AG04450 (cell line): ENCODE results near the gene STIP1. TPM values are rescaled to one million over a fixed set of nuclear protein-coding genes. Genes with fewer than 3 reads are reported as not detected.

Source experiments
- CTCF ChIA-PET: fragments of 300-600, 350-600 bp; formaldehyde crosslinking; extraction: SDS; loops from one replicate; lab custom pipeline; 2022; ENCODE audit warnings: antibody characterized with exemption, inconsistent platforms; lab: Charles Lee
- POLR2A ChIA-PET: fragments of 350-600 bp; formaldehyde crosslinking; extraction: SDS; loops from one replicate; lab custom pipeline; 2021; ENCODE audit warnings: antibody characterized with exemption, inconsistent platforms; lab: Yijun Ruan, JAX
- DNase-seq: peaks from one replicate; pipeline ENCODE4 v3.0.0-alpha.2; 2011; ENCODE audit warnings: low read depth, low spot score
- H3K27ac ChIP-seq: one replicate; pipeline ENCODE4 v1.5.1; 2012; ENCODE audit warnings: low read depth, low read length, control low read depth
- H3K27me3 ChIP-seq: one replicate; pipeline ENCODE4 v1.6.0; 2012; ENCODE audit warnings: low read length; ENCODE audit not compliant: control insufficient read depth, insufficient read depth
- H3K4me3 ChIP-seq: 2 replicates; pipeline ENCODE4 v1.5.1; 2011; ENCODE audit warnings: mild to moderate bottlenecking, low read depth, low read length, control low read depth
- H3K9me3 ChIP-seq: 2 replicates; pipeline ENCODE4 v1.5.1; 2012; ENCODE audit warnings: low read length; ENCODE audit not compliant: control insufficient read depth, insufficient read depth
- polyA plus RNA-seq: library from polyadenylated mRNA; depleted of rRNA; stranded (reverse); fragments of >200 nt; gene quantifications from 2 replicates; pipeline ENCODE4 v1.2.3, GENCODE V29; 2011
- TF ChIP-seq, protein P1 (sequence below): IDR thresholded peaks from 2 replicates; pipeline ENCODE4 v1.5.1; 2011; ENCODE audit warnings: low read depth, low read length, control low read depth, inconsistent platforms

The STIP1 gene
- polyA plus RNA-seq, 1 experiment, result 171 TPM

DNA sequence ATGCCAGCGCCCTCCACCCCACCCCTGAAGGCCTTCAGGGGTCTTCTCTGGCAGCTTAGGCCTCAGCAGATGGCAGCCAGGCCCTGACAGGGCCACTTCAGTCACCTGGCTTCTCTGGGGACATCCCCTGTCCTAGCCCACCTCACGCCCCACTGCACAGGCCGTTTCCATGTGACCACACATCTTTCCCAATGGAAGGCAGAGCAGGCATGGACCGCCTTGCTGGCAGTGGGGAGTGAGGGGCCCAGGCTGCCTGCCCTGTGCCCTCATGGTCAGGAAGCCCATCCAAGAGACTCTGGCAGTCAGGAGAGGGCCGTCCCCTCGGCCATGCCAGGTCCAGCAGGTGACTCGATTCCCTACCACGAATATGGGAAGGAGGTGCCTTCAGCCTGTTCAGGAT lies 45.9 kb upstream of the STIP1 start:
- peaks cover 9% of the 10 kb centered on the region for H3K27me3 ChIP-seq
- TF ChIP-seq, protein P1, sequence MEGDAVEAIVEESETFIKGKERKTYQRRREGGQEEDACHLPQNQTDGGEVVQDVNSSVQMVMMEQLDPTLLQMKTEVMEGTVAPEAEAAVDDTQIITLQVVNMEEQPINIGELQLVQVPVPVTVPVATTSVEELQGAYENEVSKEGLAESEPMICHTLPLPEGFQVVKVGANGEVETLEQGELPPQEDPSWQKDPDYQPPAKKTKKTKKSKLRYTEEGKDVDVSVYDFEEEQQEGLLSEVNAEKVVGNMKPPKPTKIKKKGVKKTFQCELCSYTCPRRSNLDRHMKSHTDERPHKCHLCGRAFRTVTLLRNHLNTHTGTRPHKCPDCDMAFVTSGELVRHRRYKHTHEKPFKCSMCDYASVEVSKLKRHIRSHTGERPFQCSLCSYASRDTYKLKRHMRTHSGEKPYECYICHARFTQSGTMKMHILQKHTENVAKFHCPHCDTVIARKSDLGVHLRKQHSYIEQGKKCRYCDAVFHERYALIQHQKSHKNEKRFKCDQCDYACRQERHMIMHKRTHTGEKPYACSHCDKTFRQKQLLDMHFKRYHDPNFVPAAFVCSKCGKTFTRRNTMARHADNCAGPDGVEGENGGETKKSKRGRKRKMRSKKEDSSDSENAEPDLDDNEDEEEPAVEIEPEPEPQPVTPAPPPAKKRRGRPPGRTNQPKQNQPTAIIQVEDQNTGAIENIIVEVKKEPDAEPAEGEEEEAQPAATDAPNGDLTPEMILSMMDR, result no peak
- no peaks in the 10 kb centered on the region; the same call in 1 of the 2 replicates for H3K9me3 ChIP-seq
- no peak overlapping the region for H3K27ac ChIP-seq
- POLR2A ChIA-PET, result no interaction called here
- CTCF ChIA-PET, result no interaction called here
- H3K4me3 ChIP-seq, result no peak overlapping the region
- DNase-seq, result no peak

DNA sequence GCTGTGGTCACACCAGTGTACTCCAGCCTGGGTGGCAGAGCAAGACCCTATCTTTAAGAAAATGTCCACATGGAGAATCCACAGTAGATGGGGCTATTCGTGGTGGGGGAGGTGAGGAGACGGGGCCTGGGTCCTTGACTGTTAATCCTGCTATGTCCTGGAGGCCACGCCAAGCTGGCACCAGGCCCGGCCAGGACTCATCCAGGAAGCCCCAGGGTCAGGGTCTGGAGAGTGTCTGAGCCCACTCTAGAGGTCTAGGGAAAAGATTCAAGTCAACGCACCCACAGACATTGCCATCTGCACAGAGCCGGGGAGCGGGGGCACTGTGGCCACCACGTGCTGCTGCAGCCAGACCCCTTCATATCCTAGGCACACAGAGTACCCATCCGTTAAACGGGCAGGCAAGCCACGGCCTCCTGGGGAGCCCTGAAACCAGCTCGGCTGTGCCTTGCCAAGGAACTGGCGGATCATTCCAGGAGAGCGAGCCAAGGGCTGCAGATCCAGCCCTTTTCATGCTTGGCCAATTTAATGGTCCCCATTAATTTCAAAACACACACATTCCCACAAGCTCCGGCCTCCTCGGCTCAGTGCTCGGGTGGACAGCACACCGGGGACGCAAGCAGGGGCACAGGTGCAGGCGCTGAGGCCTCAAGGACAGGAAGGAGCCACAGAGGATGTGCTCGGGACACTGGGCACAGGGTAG lies 44.7 kb upstream of the STIP1 start:
- Histone ChIP-seq H3K27ac (no peak overlapping the region), H3K27me3 (peaks cover 6% of the 10 kb centered on the region), H3K4me3 (no peak overlapping the region), H3K9me3 (no peaks in the 10 kb centered on the region; the same call in 1 of the 2 replicates)
- TF ChIP-seq, protein P1, result no peak
- CTCF ChIA-PET, result no interaction called here
- DNase-seq, result no peak
- POLR2A ChIA-PET, result no interaction called here

DNA sequence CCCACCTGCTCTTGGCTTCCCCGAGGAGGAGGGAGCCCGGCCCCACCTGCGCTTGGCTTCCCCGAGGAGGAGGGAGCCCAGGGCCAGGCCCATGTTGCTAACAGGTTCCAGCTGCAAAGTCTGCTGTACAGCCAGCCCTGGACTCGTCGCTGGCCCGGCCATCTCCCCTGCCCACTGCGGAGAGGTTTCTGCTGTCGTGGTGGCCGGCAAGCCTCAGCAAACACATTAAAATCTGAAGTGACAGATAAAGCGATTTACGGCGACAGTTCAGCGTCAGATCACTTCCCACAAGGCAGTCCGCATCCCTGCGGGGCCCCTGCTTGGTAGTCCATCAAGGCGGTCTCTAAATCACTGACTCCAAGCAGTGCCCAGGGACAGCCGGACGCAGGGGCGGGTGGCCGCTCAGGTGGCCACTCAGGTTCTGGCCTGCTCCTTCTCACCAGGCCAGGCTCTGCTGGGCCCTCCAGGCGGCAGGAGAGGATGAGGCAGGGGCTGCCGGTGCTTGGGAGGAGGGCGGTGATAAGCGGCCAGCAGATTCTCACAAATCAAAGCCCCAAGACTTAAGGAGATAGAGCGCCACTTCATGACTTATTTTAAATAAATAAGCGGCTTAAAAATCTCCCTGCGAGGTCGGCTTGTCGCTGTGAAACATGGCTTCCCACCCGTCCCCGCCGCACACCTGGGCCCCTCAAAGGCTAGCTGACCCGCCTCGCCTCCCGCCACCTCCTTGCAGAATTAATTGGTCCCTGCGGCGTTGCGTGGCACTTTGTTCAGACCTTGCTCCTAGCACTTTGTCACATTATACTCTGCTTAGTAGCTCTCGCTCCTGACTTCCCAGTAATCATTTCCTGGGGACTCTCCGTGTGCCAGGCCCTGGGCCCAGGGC lies 41.1 kb upstream of the STIP1 start:
- H3K27ac ChIP-seq, result peak overlapping the region; percentile 21
- ChIA-PET CTCF (interaction anchor here (1.5 to 2.2 kb wide), 2 partner anchors 144 to 406 kb away, joined by 4 to 10 read pairs; no protein-coding TSS in a partner anchor), POLR2A (no interaction called here)
- no peak for DNase-seq
- no peak overlapping the region for H3K4me3 ChIP-seq
- TF ChIP-seq, protein P1, result no peak
- peaks cover 2% of the 10 kb centered on the region for H3K27me3 ChIP-seq
- H3K9me3 ChIP-seq, result no peaks in the 10 kb centered on the region; the same call in 1 of the 2 replicates

DNA sequence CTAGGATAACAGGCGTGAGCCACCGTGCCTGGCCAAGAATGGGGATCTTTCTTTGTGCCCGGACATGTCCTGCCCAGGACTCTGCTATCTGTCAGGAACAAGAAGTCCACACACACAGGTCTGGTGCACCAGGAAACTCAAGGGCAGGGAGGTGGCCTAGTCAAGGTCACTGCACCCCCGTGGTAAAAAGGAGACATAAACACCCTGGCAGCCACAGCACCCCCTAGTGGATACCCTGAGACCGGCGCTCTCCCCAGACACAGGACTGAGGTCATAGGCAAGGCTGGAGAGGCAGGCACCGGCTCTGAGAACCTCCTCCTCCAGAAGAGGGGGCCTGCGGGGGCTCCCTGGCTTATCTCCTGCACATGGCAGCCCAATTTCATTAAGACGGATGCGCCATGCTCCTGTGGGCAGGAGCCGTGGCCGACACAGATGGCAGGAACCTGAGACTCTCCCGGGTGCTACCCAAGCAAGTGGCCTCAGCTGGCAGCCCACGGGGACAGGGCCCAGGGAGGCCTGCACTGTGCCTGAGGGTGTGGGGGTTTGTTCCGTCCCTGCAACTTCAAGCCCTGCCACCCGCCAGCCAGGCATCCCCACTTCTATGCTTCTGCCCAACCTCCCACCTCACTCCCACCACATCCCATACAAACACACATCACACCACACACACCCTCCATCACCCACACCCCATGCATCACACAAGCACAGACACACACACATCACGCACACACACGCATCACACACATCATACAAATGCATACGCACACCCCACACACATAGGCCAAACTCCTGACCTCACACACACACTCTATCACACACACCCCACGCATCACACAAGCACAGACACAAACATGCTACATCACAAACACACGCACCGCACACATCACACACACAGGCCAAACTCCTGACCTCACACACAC lies 39.7 kb upstream of the STIP1 start:
- H3K4me3 ChIP-seq, result no peak overlapping the region
- peaks cover 2% of the 10 kb centered on the region for H3K27me3 ChIP-seq
- no peaks in the 10 kb centered on the region; the same call in 1 of the 2 replicates for H3K9me3 ChIP-seq
- DNase-seq, result no peak
- TF ChIP-seq, protein P1, result peak; percentile 78
- ChIA-PET POLR2A (no interaction called here), CTCF (interaction anchor here (0.6 to 2.2 kb wide), 3 partner anchors 146 to 408 kb away, joined by 3 to 10 read pairs (median 4); no protein-coding TSS in a partner anchor)
- no peak overlapping the region for H3K27ac ChIP-seq
